Upper lobe of right lung (tissue), 1 donor: ENCODE data around the gene TFIP11. TPM values are rescaled to one million over a fixed set of nuclear protein-coding genes. Genes with fewer than 3 reads are reported as not detected.

Source experiments
- ATAC-seq: fragments of 200-7000 bp; cut with Tn5 transposase; one replicate; pipeline ENCODE4 v1.9.1; 2020; ENCODE audit warnings: mild to moderate bottlenecking, moderate library complexity
- DNase-seq: peaks from one replicate; pipeline ENCODE4 v3.0.0-alpha.2; 2020
- H3K27ac ChIP-seq: fragments of 200-600 bp; one replicate; pipeline ENCODE4 v1.8.0; 2022
- H3K27me3 ChIP-seq: fragments of 200-600 bp; one replicate; pipeline ENCODE4 v1.8.0; 2022; ENCODE audit warnings: mild to moderate bottlenecking
- H3K36me3 ChIP-seq: fragments of 200-600 bp; one replicate; pipeline ENCODE4 v1.8.0; 2022
- H3K4me1 ChIP-seq: fragments of 200-600 bp; one replicate; pipeline ENCODE4 v1.8.0; 2022
- H3K4me3 ChIP-seq: fragments of 200-600 bp; one replicate; pipeline ENCODE4 v1.8.0; 2022; ENCODE audit warnings: mild to moderate bottlenecking
- H3K9me3 ChIP-seq: fragments of 200-600 bp; one replicate; pipeline ENCODE4 v1.8.0; 2022
- CTCF ChIP-seq: fragments of 200-600 bp; IDR thresholded peaks from one replicate; pipeline ENCODE4 v1.8.0; 2022; ENCODE audit warnings: antibody characterized with exemption
- intact Hi-C: fragments of 100-400 bp; cut with DNase I; formaldehyde crosslinking; loops from one replicate; pipeline ENCODE4 v1.11.0; 2022
- total RNA-seq: library from RNA; stranded (reverse); fragmentation: NEBNext Ultra II Directional; extraction: Animal tissue kit (Norgen Biotek cat#: 25700); gene quantifications from one replicate; pipeline ENCODE4 v1.2.1, GENCODE V29; 2021
- donor health status: DM: no; HTN: yes; CAD: no; lungs with severe emphysema.

Gene TFIP11
- total RNA-seq, 1 donor from 2014 or later: 33.1 TPM

GRCh38 chr22:26453216-26453615 is 59.1 kb downstream of the TFIP11 start:
- no peak for TF ChIP-seq CTCF
- ATAC-seq (no peak), DNase-seq (no peak)
- Histone ChIP-seq H3K27me3 (no peaks in the 10 kb centered on the region), H3K4me3 (no peak overlapping the region), H3K9me3 (no peaks in the 10 kb centered on the region), H3K36me3 (peaks cover 60% of the 10 kb centered on the region), H3K27ac (no peak overlapping the region), H3K4me1 (no peaks in the 10 kb centered on the region)
- intact Hi-C loops: no loop called here

GRCh38 chr22:26452236-26453016 is 59.8 kb downstream of the TFIP11 start:
- no peaks in the 10 kb centered on the region for H3K9me3 ChIP-seq
- H3K36me3 ChIP-seq: peaks cover 52% of the 10 kb centered on the region
- TF ChIP-seq CTCF: no peak
- no peak for ATAC-seq
- intact Hi-C loops: no loop called here
- no peak overlapping the region for H3K27ac ChIP-seq
- no peak overlapping the region for H3K4me3 ChIP-seq
- no peaks in the 10 kb centered on the region for H3K4me1 ChIP-seq
- no peaks in the 10 kb centered on the region for H3K27me3 ChIP-seq
- no peak for DNase-seq

- Histone ChIP-seq H3K4me1 (no peaks in the 10 kb centered on the region), H3K9me3 (no peaks in the 10 kb centered on the region), H3K36me3 (peaks cover 36% of the 10 kb centered on the region), H3K4me3 (no peak overlapping the region), H3K27ac (no peak overlapping the region), H3K27me3 (no peaks in the 10 kb centered on the region)
- no peak for ATAC-seq
- intact Hi-C loops: no loop called here
- DNase-seq: no peak
- TF ChIP-seq CTCF: no peak
Measured at GRCh38 chr22:26450453-26451185, 61.7 kb downstream of the TFIP11 start.

- peaks cover 29% of the 10 kb centered on the region for H3K36me3 ChIP-seq
- H3K27ac ChIP-seq: no peak overlapping the region
- H3K9me3 ChIP-seq: no peaks in the 10 kb centered on the region
- no peaks in the 10 kb centered on the region for H3K27me3 ChIP-seq
- intact Hi-C loops: no loop called here
- H3K4me1 ChIP-seq: no peaks in the 10 kb centered on the region
- no peak overlapping the region for H3K4me3 ChIP-seq
- TF ChIP-seq CTCF: no peak
- DNase-seq (no peak), ATAC-seq (no peak)
Measured at GRCh38 chr22:26448941-26449340, 63.3 kb downstream of the TFIP11 start.

GRCh38 chr22:26448334-26448733 is 63.9 kb downstream of the TFIP11 start:
- Histone ChIP-seq H3K4me3 (no peak overlapping the region), H3K36me3 (peaks cover 23% of the 10 kb centered on the region), H3K9me3 (no peaks in the 10 kb centered on the region), H3K27ac (no peak overlapping the region), H3K4me1 (no peaks in the 10 kb centered on the region), H3K27me3 (no peaks in the 10 kb centered on the region)
- DNase-seq: no peak
- ATAC-seq: no peak
- TF ChIP-seq CTCF: no peak
- intact Hi-C loops: no loop called here
